ENCODE measurements around the gene FCSK.
"Not testable (repeated sequence)": the region's sequence is repeated elsewhere in the genome, so short reads cannot be mapped to it uniquely, and the experiment has no call there.

Gene FCSK

DNA sequence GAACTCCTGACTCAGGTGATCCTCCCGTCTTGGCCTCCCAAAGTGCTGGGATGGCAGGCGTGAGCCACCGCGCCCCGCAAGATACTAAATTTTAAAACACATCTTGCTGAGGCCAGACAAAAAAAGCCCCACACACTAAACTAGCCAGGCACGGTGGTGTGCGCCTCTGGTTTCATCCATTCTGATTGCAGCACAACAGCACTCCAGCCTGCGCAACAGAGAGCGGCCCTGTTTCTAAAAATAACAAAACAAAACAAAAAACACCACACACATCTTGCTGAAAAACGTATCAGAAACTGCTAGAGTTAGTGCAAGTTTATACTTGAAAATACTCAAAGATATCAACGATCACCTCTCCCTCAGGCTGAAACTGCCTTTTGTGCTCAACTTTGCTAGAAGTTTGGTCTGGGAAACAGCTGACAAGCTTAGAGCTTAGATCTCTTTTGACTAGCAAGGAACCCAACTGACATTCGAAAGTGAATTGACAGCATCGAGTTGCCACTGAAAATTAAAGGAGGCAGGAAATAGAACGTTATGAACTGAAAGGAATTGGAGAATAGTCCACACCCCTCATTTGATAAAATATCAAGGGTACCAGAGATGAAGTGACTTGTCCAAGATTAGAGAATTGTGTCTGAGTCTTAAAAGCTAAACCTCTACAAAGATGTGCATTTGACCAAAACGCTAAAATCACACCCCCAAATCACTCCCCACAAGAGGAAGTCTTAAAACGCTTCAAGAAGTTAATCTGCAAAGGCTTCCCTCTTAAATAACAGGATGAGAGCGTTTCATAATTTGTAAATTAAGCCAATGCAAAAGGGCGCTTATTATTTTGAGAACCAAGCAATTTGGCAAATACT, 68.1 kb downstream of the FCSK start:
- CTCF ChIA-PET: interaction anchor here (0.9 to 1.5 kb wide), 2 partner anchors 25 to 270 kb away, joined by 3 to 5 read pairs; no protein-coding TSS in a partner anchor
- TF ChIP-seq CTCF (IDR thresholded peaks at IDR 0.05; ENCODE audit: control extremely low read depth, extremely low read depth, low read depth, missing control alignments): no peak
- POLR2A ChIA-PET: interaction anchor here (0.6 to 0.9 kb wide), 4 partner anchors 18 to 165 kb away, joined by 3 to 5 read pairs (median 4); no protein-coding TSS in a partner anchor
- peak; percentile 32 for DNase-seq (ENCODE audit: extremely low spot score)

DNA sequence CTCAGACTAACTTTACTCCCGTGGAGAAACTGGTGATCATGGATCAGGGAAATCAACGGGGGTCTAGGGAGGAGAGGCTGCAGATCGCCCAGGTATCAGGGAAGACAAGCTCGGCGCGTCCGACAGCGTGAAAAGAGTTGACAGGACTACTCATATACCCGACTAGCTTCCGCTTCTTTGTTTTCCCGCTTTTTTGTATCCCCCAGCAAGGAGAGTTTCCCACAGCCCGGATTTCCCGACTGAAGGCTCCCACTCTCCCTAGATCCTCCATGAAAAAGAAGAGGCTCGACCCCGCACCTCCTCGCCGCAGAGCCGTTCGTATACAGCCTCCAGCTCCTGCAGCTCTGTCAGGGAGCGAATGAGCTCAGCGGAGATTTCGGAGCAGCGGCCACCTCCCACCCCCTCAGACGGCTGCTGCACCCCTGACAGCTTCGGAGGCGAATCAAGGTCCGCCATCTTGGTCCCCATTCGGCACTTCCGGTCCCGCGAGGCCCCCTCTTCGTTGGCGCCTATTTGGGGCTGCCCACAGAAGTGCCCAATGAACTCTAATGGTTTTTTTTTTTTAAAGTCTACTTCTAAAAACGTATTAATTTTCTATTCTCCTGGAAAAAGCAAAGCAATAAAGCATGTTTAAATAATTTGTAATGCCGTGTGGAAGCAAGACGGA, 68.8 kb downstream of the FCSK start, which contains the start of gene COG4:
COG4 (minus strand) TSS at position 479 of the 667 bp plus-strand sequence; CDS start at position 468, 11 bp downstream.
- DNase-seq (ENCODE audit: extremely low spot score): peak; percentile 91
- ChIA-PET POLR2A (interaction anchor here (0.6 to 0.9 kb wide), 3 partner anchors 18 to 166 kb away, joined by 3 to 4 read pairs (median 3); no protein-coding TSS in a partner anchor), CTCF (interaction anchor here (0.9 kb wide), 1 partner anchor 271 kb away, joined by 3 read pairs; no protein-coding TSS in a partner anchor)
- TF ChIP-seq CTCF (IDR thresholded peaks at IDR 0.05; ENCODE audit: control extremely low read depth, extremely low read depth, low read depth, missing control alignments): no peak

DNA sequence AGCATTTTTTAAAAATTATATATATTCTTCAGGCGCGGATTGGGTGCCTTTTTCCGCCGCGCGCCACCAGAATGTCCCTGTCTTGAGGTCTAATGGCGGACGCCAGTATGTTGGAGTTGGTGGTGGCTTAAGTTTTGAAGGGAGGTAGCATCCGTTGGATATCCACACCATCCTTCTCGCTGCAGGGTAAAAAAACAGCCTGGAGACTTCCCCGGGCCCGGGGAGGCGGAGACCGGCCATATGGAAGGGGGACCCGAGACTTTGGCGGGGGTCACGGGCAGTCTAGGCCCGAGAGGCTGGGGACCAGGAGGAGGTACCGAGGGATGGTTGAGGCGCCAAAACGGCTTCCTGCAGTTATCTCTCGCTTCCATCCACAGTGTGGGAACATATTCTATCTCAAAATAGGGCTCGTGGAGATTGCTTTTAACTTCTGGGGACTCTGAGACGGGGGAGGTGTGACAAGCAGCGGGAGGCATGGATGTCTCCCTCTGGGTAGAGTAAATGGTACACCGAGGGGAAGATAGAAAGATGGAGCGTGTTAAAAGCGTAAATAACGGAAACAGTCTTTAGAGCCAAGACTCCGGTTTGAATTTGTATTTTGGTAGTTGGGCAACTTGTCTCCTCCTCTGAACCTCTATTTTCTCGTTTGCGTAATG, 69.5 kb downstream of the FCSK start, which contains the start of gene SF3B3:
SF3B3 (plus strand) TSS at position 74 of the 656 bp plus-strand sequence. CDS start 2,841 bp downstream, outside the sequence.
- CTCF ChIA-PET: interaction anchor here (0.7 to 1.5 kb wide), 3 partner anchors 15 to 272 kb away, joined by 3 to 6 read pairs (median 3); no protein-coding TSS in a partner anchor
- no peak for TF ChIP-seq CTCF (IDR thresholded peaks at IDR 0.05; ENCODE audit: control extremely low read depth, extremely low read depth, low read depth, missing control alignments)
- POLR2A ChIA-PET: interaction anchor here (0.9 to 2.0 kb wide), 5 partner anchors 9 to 235 kb away, joined by 3 to 8 read pairs (median 3); partner anchors contain the start of gene AARS1
- DNase-seq (ENCODE audit: extremely low spot score): peak; percentile 74

DNA sequence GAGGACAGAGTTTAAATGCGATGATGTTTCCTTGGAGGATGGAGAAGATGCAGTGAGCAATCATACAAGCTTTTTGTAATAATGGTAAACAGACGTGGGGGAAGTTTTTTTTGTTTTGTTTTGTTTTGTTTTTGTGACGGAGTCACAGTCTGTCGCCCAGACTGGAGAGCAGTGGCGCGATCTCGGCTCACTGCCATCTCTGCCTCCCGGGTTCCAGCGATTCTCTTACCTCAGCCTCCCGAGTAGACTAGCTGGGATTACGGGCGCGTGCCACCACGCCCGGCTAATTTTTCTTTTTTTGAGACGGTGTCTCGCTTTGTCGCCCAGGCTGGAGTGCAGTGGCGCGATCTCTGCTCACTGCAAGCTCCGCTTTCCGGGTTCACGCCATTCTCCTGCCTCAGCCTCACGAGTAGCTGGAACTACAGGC, 70.0 kb downstream of the FCSK start:
- ChIA-PET CTCF (interaction anchor here (0.7 to 2.0 kb wide), 7 partner anchors 10 to 143 kb away, joined by 3 to 6 read pairs (median 4); no protein-coding TSS in a partner anchor), POLR2A (interaction anchor here (0.9 to 2.0 kb wide), 8 partner anchors 8 to 235 kb away, joined by 3 to 8 read pairs (median 3); partner anchors contain the start of genes AARS1, DDX19A and ST3GAL2)
- DNase-seq (ENCODE audit: extremely low spot score): not testable (repeated sequence)

GRCh38 chr16:70526403-70526802, 72.0 kb downstream of the FCSK start:
- no peak for DNase-seq (ENCODE audit: extremely low spot score)
- POLR2A ChIA-PET: interaction anchor here (0.6 kb wide), 1 partner anchor 31 kb away, joined by 3 read pairs; no protein-coding TSS in a partner anchor
- CTCF ChIA-PET: interaction anchor here (1.6 to 2.0 kb wide), 2 partner anchors 127 to 145 kb away, joined by 3 to 6 read pairs; no protein-coding TSS in a partner anchor
- no peak for TF ChIP-seq CTCF (IDR thresholded peaks at IDR 0.05; ENCODE audit: control extremely low read depth, extremely low read depth, low read depth, missing control alignments)

GRCh38 chr16:70527315-70527996, 73.1 kb downstream of the FCSK start:
- ChIA-PET POLR2A (no interaction called here), CTCF (no interaction called here)
- no peak for DNase-seq (ENCODE audit: extremely low spot score)
- no peak for TF ChIP-seq CTCF (IDR thresholded peaks at IDR 0.05; ENCODE audit: control extremely low read depth, extremely low read depth, low read depth, missing control alignments)
